Fibroblast of lung (primary cell): ENCODE data around the gene CXADR.

Experiments
- EZH2 ChIP-seq: IDR thresholded peaks from 2 replicates; pipeline ENCODE4 v1.5.1; 2012; ENCODE audit warnings: low read length, control low read depth, mild to moderate bottlenecking; ENCODE audit errors: missing control alignments
- TF ChIP-seq, protein P1 (sequence below), 2 donors: IDR thresholded peaks in 1 of 2; conservative IDR thresholded peaks in 1 of 2; 1 replicate in 1 of 2; 2 replicates in 1 of 2; pipeline ENCODE4 v1.5.1; 2011 to 2012; ENCODE audit warnings: low read length in 2 of 2, control low read depth in 1 of 2, inconsistent platforms in 1 of 2, low read depth in 1 of 2, mild to moderate bottlenecking in 1 of 2

DNA sequence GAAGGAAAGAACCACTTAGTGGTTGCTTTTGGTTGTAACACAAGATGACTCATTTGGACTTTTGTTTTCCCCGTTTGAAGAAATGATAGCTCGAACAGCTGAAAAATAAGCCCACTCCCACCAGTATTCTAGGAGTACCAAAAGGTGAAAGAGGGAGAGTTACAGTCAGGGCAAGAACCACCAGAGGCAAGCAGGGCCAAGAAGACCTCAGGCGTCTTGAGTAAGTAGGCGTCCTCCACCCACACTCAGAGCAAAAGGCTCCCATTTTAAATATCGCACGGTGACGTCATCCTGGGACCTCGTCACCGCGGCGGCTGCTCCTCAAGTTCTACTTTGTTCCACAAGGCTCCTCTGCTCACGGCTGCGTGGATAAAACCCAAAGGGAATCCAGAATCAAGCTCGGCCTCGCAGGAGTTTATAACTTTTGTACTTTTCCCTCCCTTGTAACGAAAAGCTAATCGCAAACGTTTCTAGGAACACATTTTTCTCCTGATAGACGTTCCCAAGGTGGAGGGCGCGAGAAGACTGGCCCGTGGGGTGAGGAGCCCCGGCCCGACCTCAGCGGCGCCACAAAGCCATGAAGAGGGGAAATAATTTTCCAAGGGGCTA is 98.7 kb downstream of the CXADR start:
- TF ChIP-seq, protein P1, sequence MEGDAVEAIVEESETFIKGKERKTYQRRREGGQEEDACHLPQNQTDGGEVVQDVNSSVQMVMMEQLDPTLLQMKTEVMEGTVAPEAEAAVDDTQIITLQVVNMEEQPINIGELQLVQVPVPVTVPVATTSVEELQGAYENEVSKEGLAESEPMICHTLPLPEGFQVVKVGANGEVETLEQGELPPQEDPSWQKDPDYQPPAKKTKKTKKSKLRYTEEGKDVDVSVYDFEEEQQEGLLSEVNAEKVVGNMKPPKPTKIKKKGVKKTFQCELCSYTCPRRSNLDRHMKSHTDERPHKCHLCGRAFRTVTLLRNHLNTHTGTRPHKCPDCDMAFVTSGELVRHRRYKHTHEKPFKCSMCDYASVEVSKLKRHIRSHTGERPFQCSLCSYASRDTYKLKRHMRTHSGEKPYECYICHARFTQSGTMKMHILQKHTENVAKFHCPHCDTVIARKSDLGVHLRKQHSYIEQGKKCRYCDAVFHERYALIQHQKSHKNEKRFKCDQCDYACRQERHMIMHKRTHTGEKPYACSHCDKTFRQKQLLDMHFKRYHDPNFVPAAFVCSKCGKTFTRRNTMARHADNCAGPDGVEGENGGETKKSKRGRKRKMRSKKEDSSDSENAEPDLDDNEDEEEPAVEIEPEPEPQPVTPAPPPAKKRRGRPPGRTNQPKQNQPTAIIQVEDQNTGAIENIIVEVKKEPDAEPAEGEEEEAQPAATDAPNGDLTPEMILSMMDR (conservative IDR thresholded peaks at IDR 0.05 in 1 of 2, IDR thresholded peaks at IDR 0.05 in 1 of 2; ENCODE audit: low read depth in 1 of 2, low read length in 2 of 2) = no peak
- TF ChIP-seq EZH2 = no peak
